ENCODE measurements around the gene ILF2.
"Not testable (repeated sequence)": the region's sequence is repeated elsewhere in the genome, so short reads cannot be mapped to it uniquely, and the experiment has no call there.

Gene ILF2

DNA sequence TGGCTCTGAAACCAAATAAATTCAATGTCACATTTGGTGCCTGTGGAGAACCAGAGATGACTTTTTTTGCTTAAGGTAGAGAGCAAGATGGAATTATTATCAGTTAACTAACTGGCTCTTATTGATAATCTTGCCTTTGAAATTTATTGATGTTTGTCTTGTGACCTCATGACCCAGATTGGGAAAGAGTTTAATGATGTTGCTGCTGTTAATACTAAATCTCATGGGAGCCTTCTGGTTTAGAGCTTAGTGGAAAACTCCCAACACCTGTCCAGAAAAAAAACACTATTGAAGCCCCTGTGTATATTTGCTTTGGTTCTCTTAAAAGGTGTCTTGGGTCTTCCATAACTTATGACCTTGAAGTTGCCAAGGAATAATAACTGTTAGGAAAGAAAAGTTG is 27.0 kb downstream of the ILF2 start:
- Histone ChIP-seq H3K27ac (ENCODE audit: low read depth, low read length) (no peak overlapping the region), H2BK5ac (ENCODE audit: low read length) (no peak overlapping the region), H3K27me3 (ENCODE audit: insufficient read depth, low read length, poor library complexity) (no peaks in the 10 kb centered on the region), H3K9ac (ENCODE audit: low read length) (no peak overlapping the region), H4K8ac (ENCODE audit: low read depth, low read length) (no peak overlapping the region), H3K4me3 (ENCODE audit: low read length) (no peak overlapping the region), H3K18ac (ENCODE audit: low read length) (no peak overlapping the region), H3K4ac (ENCODE audit: low read depth, low read length) (no peak overlapping the region), H2BK15ac (replicated peaks; ENCODE audit: low read depth) (no peak overlapping the region), H4K5ac (ENCODE audit: low read length) (no peak overlapping the region), H3K56ac (ENCODE audit: low read length) (no peak overlapping the region), H3K4me2 (ENCODE audit: low read length) (no peak overlapping the region), H2BK120ac (ENCODE audit: low read depth, low read length) (no peak overlapping the region), H3K79me1 (ENCODE audit: low read length) (peaks cover 13% of the 10 kb centered on the region), H3K79me2 (ENCODE audit: control insufficient read depth, insufficient read depth, low read length) (no peaks in the 10 kb centered on the region), H2AK5ac (ENCODE audit: low read length) (no peak overlapping the region), H3K23ac (ENCODE audit: low read length) (no peak overlapping the region), H3K4me1 (ENCODE audit: control insufficient read depth, low read depth, low read length) (no peaks in the 10 kb centered on the region), H3K36me3 (ENCODE audit: control insufficient read depth, insufficient read depth, low read length) (peaks cover 29% of the 10 kb centered on the region)
- no peak for DNase-seq

DNA sequence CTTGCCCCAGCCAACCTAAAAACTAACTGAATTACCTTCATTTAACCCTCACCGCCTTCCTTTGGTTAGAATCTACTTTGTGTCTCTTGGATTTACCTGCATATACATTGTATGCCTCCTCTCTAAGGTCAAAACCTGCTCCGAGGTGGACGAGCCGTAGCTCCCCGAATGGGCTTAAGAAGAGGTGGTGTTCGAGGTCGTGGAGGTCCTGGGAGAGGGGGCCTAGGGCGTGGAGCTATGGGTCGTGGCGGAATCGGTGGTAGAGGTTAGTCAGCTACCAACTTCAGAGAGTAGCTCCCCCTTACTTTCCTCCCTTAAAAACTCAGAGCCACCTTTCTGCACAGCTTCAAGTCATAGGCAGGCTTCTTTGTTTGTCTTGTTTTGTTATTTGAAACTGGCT is 27.7 kb downstream of the ILF2 start:
- no peak overlapping the region for H3K9ac ChIP-seq (ENCODE audit: low read length)
- no peak overlapping the region for H2BK120ac ChIP-seq (ENCODE audit: low read depth, low read length)
- peaks cover 2% of the 10 kb centered on the region for H3K79me2 ChIP-seq (ENCODE audit: control insufficient read depth, insufficient read depth, low read length)
- H4K5ac ChIP-seq (ENCODE audit: low read length) = no peak overlapping the region
- no peak overlapping the region for H3K23ac ChIP-seq (ENCODE audit: low read length)
- H2BK5ac ChIP-seq (ENCODE audit: low read length) = no peak overlapping the region
- no peak overlapping the region for H3K18ac ChIP-seq (ENCODE audit: low read length)
- peaks cover 15% of the 10 kb centered on the region for H3K79me1 ChIP-seq (ENCODE audit: low read length)
- H3K4ac ChIP-seq (ENCODE audit: low read depth, low read length) = no peak overlapping the region
- H3K4me2 ChIP-seq (ENCODE audit: low read length) = no peak overlapping the region
- H3K27me3 ChIP-seq (ENCODE audit: insufficient read depth, low read length, poor library complexity) = no peaks in the 10 kb centered on the region
- H3K4me3 ChIP-seq (ENCODE audit: low read length) = no peak overlapping the region
- no peak overlapping the region for H4K8ac ChIP-seq (ENCODE audit: low read depth, low read length)
- H2BK15ac ChIP-seq (replicated peaks; ENCODE audit: low read depth) = no peak overlapping the region
- WGBS (ENCODE audit: extremely low coverage, insufficient coverage, low lambda C conversion rate) = no CpG with 5 or more reads among the region's 11 CpGs
- H3K56ac ChIP-seq (ENCODE audit: low read length) = no peak overlapping the region
- peaks cover 31% of the 10 kb centered on the region for H3K36me3 ChIP-seq (ENCODE audit: control insufficient read depth, insufficient read depth, low read length)
- no peak overlapping the region for H3K27ac ChIP-seq (ENCODE audit: low read depth, low read length)
- DNase-seq = no peak
- H2AK5ac ChIP-seq (ENCODE audit: low read length) = no peak overlapping the region
- H3K4me1 ChIP-seq (ENCODE audit: control insufficient read depth, low read depth, low read length) = no peaks in the 10 kb centered on the region

DNA sequence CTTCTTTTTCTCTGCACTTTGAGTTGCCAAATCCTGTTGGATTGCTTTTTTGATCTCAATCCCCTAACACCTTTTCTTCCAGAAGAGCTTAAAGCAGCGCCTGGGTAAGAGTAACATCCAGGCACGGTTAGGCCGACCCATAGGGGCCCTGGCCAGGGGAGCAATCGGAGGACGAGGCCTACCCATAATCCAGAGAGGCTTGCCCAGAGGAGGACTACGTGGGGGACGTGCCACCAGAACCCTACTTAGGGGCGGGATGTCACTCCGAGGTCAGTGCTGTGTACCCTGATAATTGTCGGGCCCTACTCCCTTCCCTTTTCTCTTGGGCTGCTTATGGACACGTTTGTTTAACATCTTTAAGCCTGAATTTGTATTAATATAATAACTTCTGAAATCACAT is 28.6 kb downstream of the ILF2 start:
- H3K23ac ChIP-seq (ENCODE audit: low read length) = no peak overlapping the region
- H2BK5ac ChIP-seq (ENCODE audit: low read length) = no peak overlapping the region
- no peak overlapping the region for H2AK5ac ChIP-seq (ENCODE audit: low read length)
- no peaks in the 10 kb centered on the region for H3K4me1 ChIP-seq (ENCODE audit: control insufficient read depth, low read depth, low read length)
- H3K4me2 ChIP-seq (ENCODE audit: low read length) = no peak overlapping the region
- peaks cover 35% of the 10 kb centered on the region for H3K36me3 ChIP-seq (ENCODE audit: control insufficient read depth, insufficient read depth, low read length)
- no peak overlapping the region for H3K56ac ChIP-seq (ENCODE audit: low read length)
- H3K27ac ChIP-seq (ENCODE audit: low read depth, low read length) = peak overlapping the region; percentile 23
- H3K18ac ChIP-seq (ENCODE audit: low read length) = no peak overlapping the region
- peaks cover 6% of the 10 kb centered on the region for H3K79me2 ChIP-seq (ENCODE audit: control insufficient read depth, insufficient read depth, low read length)
- H4K5ac ChIP-seq (ENCODE audit: low read length) = no peak overlapping the region
- no CpG with 5 or more reads among the region's 11 CpGs for WGBS (ENCODE audit: extremely low coverage, insufficient coverage, low lambda C conversion rate)
- H3K9ac ChIP-seq (ENCODE audit: low read length) = no peak overlapping the region
- no peak overlapping the region for H3K4ac ChIP-seq (ENCODE audit: low read depth, low read length)
- DNase-seq = no peak
- no peaks in the 10 kb centered on the region for H3K27me3 ChIP-seq (ENCODE audit: insufficient read depth, low read length, poor library complexity)
- H2BK15ac ChIP-seq (replicated peaks; ENCODE audit: low read depth) = no peak overlapping the region
- H3K79me1 ChIP-seq (ENCODE audit: low read length) = peaks cover 19% of the 10 kb centered on the region
- no peak overlapping the region for H2BK120ac ChIP-seq (ENCODE audit: low read depth, low read length)
- no peak overlapping the region for H4K8ac ChIP-seq (ENCODE audit: low read depth, low read length)
- H3K4me3 ChIP-seq (ENCODE audit: low read length) = no peak overlapping the region

- Histone ChIP-seq H3K27ac (ENCODE audit: low read depth, low read length) (no peak overlapping the region), H4K5ac (ENCODE audit: low read length) (no peak overlapping the region), H3K79me1 (ENCODE audit: low read length) (peaks cover 26% of the 10 kb centered on the region), H2BK15ac (replicated peaks; ENCODE audit: low read depth) (no peak overlapping the region), H2BK120ac (ENCODE audit: low read depth, low read length) (no peak overlapping the region), H3K18ac (ENCODE audit: low read length) (no peak overlapping the region), H2AK5ac (ENCODE audit: low read length) (no peak overlapping the region), H3K27me3 (ENCODE audit: insufficient read depth, low read length, poor library complexity) (no peaks in the 10 kb centered on the region), H3K36me3 (ENCODE audit: control insufficient read depth, insufficient read depth, low read length) (peaks cover 41% of the 10 kb centered on the region), H3K4me1 (ENCODE audit: control insufficient read depth, low read depth, low read length) (no peaks in the 10 kb centered on the region), H3K4me3 (ENCODE audit: low read length) (no peak overlapping the region), H3K9ac (ENCODE audit: low read length) (no peak overlapping the region), H2BK5ac (ENCODE audit: low read length) (no peak overlapping the region), H3K4me2 (ENCODE audit: low read length) (no peak overlapping the region), H3K4ac (ENCODE audit: low read depth, low read length) (no peak overlapping the region), H3K23ac (ENCODE audit: low read length) (no peak overlapping the region), H3K79me2 (ENCODE audit: control insufficient read depth, insufficient read depth, low read length) (peaks cover 17% of the 10 kb centered on the region), H3K56ac (ENCODE audit: low read length) (no peak overlapping the region), H4K8ac (ENCODE audit: low read depth, low read length) (no peak overlapping the region)
- no peak for DNase-seq
- no CpG with 5 or more reads among the region's 6 CpGs for WGBS (ENCODE audit: extremely low coverage, insufficient coverage, low lambda C conversion rate)
Measured at GRCh38 chr1:153640861-153641260, 29.9 kb downstream of the ILF2 start.

DNA sequence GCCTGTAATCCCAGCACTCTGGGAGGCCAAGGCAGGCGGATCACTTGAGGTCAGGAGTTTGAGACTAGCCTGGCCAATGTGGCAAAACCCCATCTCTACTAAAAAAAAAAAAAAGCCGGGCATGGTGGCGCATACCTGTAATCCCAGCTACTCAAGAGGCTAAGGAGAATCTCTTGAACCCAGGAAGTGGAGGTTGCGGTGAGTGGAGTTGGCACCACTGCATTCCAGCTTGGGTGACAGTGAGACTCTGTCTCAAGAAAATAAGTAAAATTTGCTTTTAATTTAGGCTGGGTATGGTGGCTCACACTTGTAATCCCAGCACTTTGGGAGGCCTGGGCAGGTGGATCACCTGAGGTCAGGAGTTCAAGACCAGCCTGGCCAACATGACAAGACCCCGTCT is 30.6 kb downstream of the ILF2 start:
- H3K4ac ChIP-seq (ENCODE audit: low read depth, low read length); H3K56ac ChIP-seq (ENCODE audit: low read length); H2BK5ac ChIP-seq (ENCODE audit: low read length); H2BK120ac ChIP-seq (ENCODE audit: low read depth, low read length); H3K9ac ChIP-seq (ENCODE audit: low read length); DNase-seq; H2AK5ac ChIP-seq (ENCODE audit: low read length); H3K4me3 ChIP-seq (ENCODE audit: low read length); H2BK15ac ChIP-seq (replicated peaks; ENCODE audit: low read depth); H3K23ac ChIP-seq (ENCODE audit: low read length); H3K27ac ChIP-seq (ENCODE audit: low read depth, low read length); H4K8ac ChIP-seq (ENCODE audit: low read depth, low read length); H3K27me3 ChIP-seq (ENCODE audit: insufficient read depth, low read length, poor library complexity); H3K4me2 ChIP-seq (ENCODE audit: low read length); H4K5ac ChIP-seq (ENCODE audit: low read length); H3K4me1 ChIP-seq (ENCODE audit: control insufficient read depth, low read depth, low read length); H3K18ac ChIP-seq (ENCODE audit: low read length): not testable (repeated sequence)
- peaks cover 24% of the 10 kb centered on the region for H3K79me2 ChIP-seq (ENCODE audit: control insufficient read depth, insufficient read depth, low read length)
- peaks cover 26% of the 10 kb centered on the region for H3K79me1 ChIP-seq (ENCODE audit: low read length)
- no CpG with 5 or more reads among the region's 5 CpGs for WGBS (ENCODE audit: extremely low coverage, insufficient coverage, low lambda C conversion rate)
- peaks cover 35% of the 10 kb centered on the region for H3K36me3 ChIP-seq (ENCODE audit: control insufficient read depth, insufficient read depth, low read length)

- Histone ChIP-seq H3K27me3 (ENCODE audit: insufficient read depth, low read length, poor library complexity) (no peaks in the 10 kb centered on the region), H2BK15ac (replicated peaks; ENCODE audit: low read depth) (no peak overlapping the region), H3K4ac (ENCODE audit: low read depth, low read length) (no peak overlapping the region), H3K9ac (ENCODE audit: low read length) (no peak overlapping the region), H3K27ac (ENCODE audit: low read depth, low read length) (no peak overlapping the region), H4K8ac (ENCODE audit: low read depth, low read length) (no peak overlapping the region), H3K4me2 (ENCODE audit: low read length) (no peak overlapping the region), H4K5ac (ENCODE audit: low read length) (no peak overlapping the region), H3K4me1 (ENCODE audit: control insufficient read depth, low read depth, low read length) (no peaks in the 10 kb centered on the region), H3K18ac (ENCODE audit: low read length) (no peak overlapping the region), H3K36me3 (ENCODE audit: control insufficient read depth, insufficient read depth, low read length) (peaks cover 34% of the 10 kb centered on the region), H2BK5ac (ENCODE audit: low read length) (no peak overlapping the region), H3K23ac (ENCODE audit: low read length) (no peak overlapping the region), H2AK5ac (ENCODE audit: low read length) (no peak overlapping the region), H3K4me3 (ENCODE audit: low read length) (no peak overlapping the region), H3K79me1 (ENCODE audit: low read length) (peaks cover 26% of the 10 kb centered on the region), H2BK120ac (ENCODE audit: low read depth, low read length) (no peak overlapping the region), H3K79me2 (ENCODE audit: control insufficient read depth, insufficient read depth, low read length) (peaks cover 31% of the 10 kb centered on the region), H3K56ac (ENCODE audit: low read length) (no peak overlapping the region)
- no peak for DNase-seq
- WGBS (ENCODE audit: extremely low coverage, insufficient coverage, low lambda C conversion rate) = no CpG with 5 or more reads among the region's 3 CpGs
Measured at GRCh38 chr1:153639280-153639679, 31.5 kb downstream of the ILF2 start.

Data from mesendoderm (in vitro differentiated cells).